ENCODE measurements around the gene SFXN5.

Gene SFXN5

GRCh38 chr2:72934683-72935610, 136.6 kb downstream of the SFXN5 start:
- DNase-seq, result no peak

GRCh38 chr2:72933646-72934151, 137.8 kb downstream of the SFXN5 start:
- DNase-seq, result no peak

DNA sequence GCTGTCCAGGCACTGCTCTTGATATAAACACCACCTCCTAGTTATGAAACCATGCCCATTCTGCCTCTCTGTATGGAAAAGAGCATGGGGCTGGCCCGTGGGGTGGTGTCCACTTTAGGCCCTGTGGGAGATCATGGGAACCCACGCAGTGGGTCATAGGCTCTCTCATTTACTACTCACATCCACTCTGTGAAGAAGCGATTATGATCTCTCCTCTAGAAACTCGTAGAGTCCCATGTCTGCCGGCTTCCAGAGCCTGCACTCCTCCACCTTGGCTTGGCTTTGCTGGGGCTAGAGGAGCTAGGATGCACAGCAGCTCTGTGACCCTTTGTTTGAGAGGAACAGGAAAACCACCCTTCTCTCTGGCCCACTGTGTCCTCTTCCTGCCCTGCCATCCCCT, 138.3 kb downstream of the SFXN5 start:
- no peak for DNase-seq

DNA sequence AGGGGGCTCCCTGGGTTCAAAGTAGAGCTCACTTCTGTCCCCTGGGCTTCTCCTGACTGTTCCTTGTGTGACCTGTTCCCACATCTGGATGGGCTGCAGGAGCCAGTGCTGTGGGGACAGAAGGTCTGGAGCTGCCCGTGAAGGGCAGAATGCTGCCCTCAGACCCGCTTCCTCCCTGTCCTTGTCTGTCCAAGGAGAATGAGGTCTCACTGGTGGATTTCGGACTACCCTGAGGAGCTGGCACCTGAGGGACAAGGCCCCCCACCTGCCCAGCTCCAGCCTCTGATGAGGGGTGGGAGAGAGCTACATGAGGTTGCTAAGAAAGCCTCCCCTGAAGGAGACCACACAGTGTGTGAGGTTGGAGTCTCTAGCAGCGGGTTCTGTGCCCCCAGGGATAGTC, 138.7 kb downstream of the SFXN5 start:
- no peak for DNase-seq

DNA sequence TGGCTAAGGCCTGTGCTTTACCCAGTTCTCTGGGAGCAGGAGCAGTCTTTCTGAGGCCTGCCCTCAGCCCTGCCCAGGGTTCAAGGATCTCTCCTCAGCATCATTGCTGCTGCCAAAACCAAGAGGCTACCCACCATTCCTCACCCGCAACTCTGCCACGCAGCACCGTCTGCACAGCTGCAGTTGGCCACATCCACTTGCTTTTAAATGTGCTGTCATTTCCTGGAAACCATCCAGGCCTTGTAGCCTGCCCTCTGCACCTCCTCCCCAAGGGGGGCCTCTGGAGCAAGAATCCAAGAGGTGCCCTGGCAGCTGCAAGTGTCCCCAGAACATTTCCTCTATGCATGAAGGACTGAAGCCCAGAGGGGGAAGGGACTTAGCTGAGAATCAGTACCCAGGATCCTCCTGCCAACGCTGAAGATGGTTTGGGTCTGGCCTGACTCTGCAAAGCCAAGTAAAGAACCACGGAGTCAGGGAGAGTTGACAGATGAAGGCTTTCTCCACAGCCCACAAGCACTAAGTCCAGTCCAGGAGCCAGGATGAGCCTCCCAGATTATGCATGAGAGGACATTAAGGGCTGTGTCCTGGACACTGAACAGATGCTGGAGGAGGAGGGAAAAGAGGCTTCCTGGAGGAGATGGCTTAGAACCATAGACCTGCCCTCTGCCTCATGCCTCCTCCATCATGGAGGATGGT, 139.3 kb downstream of the SFXN5 start:
- DNase-seq, result no peak

DNA sequence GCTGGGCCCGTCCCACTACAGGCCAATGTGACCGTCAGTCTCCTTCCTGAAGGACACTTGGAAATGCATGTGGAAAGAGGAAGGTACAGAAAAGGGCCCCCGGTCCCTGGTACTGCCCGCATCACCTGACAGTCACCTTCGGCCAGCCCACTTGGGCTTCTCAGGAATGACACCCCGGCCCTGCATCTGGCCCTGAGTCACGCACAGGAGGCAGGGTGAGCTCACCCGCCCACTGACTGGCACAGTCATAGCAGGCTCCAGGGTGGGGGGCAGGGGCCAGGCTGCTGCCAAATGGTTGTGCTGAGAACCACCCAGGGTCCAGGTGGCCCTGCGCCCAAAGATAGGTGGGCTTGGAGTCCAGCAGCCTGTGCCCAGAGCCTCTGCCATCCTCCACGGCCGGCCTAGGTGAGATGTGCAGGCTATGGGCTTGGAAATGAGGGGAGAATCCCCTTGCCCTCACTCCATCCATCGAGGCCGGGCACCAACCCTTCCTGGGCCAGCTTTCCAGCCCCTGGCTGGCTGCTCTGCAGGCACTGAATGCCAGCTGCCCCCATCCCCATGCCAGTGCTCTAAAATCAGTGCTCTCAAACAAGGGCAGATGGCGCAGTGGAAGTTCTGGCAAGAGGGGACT, 140.1 kb downstream of the SFXN5 start:
- DNase-seq, result no peak

DNA sequence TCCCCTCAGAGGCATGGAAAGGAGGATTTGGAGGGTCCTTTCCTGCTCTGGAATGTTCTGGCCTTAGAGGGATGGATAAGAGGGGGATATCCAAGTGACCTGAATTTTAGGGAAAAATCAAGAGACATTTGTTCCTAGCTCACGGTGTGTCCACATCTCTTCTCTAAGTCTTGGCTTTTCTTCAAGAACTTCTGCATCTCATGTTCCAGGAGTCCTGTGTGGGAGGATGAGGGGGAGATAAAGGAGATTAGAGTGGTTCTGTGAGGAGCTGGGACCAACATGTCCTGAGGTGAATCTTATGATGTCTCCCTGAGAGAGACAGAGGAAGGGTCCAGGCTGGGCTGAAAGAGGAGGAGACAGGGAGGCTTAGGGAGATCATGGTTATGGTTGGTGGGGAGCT, 142.5 kb downstream of the SFXN5 start:
- DNase-seq, result no peak

DNA sequence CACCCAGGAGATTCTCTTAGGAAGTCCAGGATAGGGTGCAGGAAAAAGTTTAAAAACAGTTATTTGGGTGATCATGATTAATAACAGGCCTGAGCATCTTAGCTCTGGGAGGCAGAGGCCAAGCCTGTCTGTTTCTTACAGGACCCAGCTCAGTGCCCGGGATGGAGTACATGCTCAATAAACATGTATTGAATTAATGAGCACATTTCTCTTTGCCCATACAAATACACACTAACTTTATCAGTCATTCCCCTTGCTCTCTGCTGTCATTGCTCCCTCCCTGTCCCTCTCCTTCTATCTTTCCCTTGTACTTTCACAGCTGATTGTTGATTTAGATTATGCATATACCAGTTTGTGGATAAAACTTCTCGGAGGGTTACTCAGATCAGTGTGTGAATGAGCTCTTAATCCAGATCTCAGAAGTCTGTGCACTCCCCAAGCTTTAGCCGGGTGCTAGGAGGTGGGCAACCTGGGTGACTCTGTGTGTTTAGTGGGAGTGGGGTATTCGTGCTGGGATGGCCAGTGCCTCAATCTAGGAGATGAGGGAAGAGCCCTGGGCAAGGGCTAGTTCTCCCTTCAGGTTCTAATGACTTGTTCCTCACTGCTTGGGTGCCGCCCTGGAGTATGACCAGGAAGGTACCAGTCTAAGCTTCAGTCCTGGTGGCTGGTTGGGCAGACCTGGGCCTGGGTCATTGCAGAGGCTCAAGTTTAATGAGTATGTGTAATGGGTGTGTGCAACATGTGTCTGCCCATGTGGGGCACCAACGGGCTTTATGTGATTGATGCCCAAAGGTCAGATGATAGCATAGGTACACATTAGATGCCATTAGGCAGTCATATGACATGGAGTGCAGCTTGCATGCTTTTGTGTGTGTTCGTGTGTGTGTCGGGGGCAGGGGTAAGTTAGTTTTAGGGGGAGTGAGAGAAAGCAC, 143.6 kb downstream of the SFXN5 start:
- DNase-seq, result no peak

- DNase-seq, result no peak
These were observed 144.6 kb downstream of the SFXN5 start for GRCh38 chr2:72926811-72927465.

GRCh38 chr2:72926368-72926767, 145.1 kb downstream of the SFXN5 start:
- peak; percentile 7 for DNase-seq

GRCh38 chr2:72925328-72925943, 146.1 kb downstream of the SFXN5 start:
- DNase-seq, result peak; percentile 48

GRCh38 chr2:72924353-72925240, 146.9 kb downstream of the SFXN5 start:
- DNase-seq, result peak; percentile 63

- peak; percentile 59 for DNase-seq
These were observed 147.6 kb downstream of the SFXN5 start for GRCh38 chr2:72923833-72924352.

DNA sequence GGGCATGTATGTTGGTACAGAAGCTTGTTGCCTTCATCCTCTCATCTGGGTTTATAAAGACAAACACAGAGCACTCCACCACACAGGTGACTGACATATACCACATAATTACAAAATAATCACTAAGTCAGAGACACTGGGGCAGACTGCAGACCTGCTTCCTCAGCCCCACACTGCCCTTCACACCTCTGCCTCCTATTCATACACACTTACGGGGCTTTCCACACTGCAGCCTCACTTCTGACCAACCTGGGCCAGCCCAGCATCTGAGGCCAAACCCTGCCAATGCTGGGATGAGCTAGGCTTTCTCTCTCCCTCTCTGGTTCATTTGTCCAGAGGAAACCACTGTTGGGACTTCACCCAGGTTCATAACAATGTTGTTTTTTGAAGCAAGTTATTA, 149.7 kb downstream of the SFXN5 start:
- DNase-seq, result no peak

GRCh38 chr2:72921088-72921851, 150.2 kb downstream of the SFXN5 start:
- peak; percentile 32 for DNase-seq

- DNase-seq, result peak; percentile 86
These were observed 151.0 kb downstream of the SFXN5 start for GRCh38 chr2:72920318-72921087.

GRCh38 chr2:72919414-72920317, 151.8 kb downstream of the SFXN5 start:
- peak; percentile 85 for DNase-seq

Data from eye (tissue), 1 donor.